NCI-H1105 treated with DMSO at 0.1 percent for 48 hours (cell line): ENCODE results near the gene KLRK1.
"Not testable (repeated sequence)": the region's sequence is repeated elsewhere in the genome, so short reads cannot be mapped to it uniquely, and the experiment has no call there.

Experiments used
- DNase-seq: peaks from one replicate; lab custom pipeline; 2025; lab: John Stamatoyannopoulos, UW

Gene KLRK1

DNA sequence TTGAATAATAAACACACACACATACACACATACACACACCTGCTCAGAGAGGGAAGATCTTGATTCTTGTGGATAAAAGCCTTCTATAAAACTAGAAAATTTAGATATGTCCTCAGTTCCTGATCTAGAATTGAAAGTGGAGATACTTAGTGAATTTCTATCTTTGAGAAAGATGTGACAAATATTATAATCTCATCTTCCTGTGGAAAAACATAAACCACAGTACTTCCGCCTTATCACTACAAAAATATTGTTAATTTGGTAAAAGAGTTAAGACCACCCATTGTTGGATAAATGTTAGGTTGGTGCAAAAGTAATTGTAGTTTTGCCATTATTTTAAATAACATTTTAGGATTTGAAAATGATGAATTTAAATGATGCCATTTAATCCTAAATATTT lies at the start of gene KLRK1:
KLRK1 (minus strand) TSS at position 138 of the 400 bp plus-strand sequence. CDS start 1,231 bp downstream, outside the sequence.
- DNase-seq = no peak

GRCh38 chr12:10437601-10438000 lies 47.8 kb upstream of the KLRK1 start:
- DNase-seq = not testable (repeated sequence)

- peak; percentile 26 for DNase-seq
Measured at GRCh38 chr12:10435816-10436215, 46.0 kb upstream of the KLRK1 start, which contains the start of gene KLRC2. Gene KLRC2, minus strand, starts transcription at chr12:10436010. Its CDS starts 24 bp downstream, at chr12:10435986.

- not testable (repeated sequence) for DNase-seq
Measured at GRCh38 chr12:10430623-10431022, 40.8 kb upstream of the KLRK1 start.

- DNase-seq = not testable (repeated sequence)
Measured at GRCh38 chr12:10425938-10426337, 36.1 kb upstream of the KLRK1 start.

DNA sequence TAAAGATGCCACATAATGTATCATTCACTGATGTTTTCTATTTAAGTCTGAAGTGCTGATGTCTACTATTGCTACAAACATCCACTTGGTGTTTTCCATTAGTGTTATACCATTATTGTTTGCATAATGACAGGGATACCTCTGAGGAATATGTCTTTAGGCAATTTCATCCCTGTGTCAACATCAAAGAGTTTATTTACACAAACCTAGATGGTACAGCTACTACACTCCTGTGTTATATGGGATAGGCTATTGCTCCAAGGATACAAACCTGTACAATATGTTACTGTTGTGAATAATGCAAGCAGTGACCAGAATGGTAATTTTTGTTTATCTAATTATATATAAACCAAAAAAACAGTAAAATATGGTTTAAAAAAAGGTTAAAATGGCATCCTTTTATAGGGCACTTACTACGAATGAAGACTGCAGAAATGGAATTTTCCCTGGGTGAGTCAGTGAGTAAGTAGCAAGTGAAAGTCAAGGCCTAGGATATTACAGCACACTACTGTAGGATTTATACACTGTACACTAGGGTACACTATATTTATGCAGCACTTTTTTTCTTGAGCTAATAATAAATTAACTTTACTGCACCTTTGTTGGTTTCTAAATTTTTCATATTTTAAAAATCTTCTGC lies 34.5 kb upstream of the KLRK1 start:
- DNase-seq = not testable (repeated sequence)

GRCh38 chr12:10422159-10422558 lies 32.3 kb upstream of the KLRK1 start:
- not testable (repeated sequence) for DNase-seq

DNA sequence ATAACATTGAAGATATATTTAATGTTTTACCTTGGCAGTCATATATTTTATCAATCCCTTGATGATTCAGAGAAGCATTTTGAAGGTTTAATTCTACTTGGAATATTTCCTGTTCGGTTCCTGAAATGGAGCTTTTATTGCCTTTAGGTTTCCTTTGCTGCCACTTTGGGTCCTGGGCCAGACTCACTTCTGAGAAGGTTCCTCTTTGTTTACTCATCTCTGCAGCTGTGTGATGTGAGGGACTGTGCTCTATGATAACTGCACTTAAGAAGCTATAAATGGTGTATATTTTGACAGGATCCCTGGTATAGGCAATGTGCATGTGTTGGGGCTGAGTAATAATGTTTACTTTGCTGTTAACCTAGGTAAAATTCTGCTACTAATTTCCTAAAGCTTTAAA lies 30.5 kb upstream of the KLRK1 start, which contains the start of gene KLRC3:
KLRC3 (minus strand) TSS at position 262 of the 400 bp plus-strand sequence; CDS start at position 217, 45 bp downstream.
- not testable (repeated sequence) for DNase-seq

DNA sequence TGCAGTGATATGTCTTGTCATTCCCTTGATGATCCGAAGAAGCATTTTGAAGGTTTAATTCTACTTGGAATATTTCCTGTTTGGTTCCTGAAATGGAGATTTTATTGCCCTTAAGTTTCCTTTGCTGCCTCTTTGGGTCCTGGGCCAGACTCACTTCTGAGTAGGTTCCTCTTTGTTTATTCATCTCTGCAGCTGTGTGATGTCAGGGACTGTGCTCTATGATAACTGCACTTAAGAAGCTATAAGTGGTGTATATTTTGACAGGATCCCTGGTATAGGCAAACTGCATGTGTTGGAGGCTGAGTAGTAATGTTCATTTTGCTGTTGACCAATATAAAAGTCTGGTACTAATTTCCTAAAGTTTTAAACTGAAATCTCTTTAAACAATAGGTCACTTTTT lies 19.6 kb upstream of the KLRK1 start, which contains the start of gene KLRC4:
KLRC4 (minus strand) TSS at position 366 of the 400 bp plus-strand sequence; CDS start at position 184, 182 bp downstream.
- DNase-seq = peak; percentile 48

- DNase-seq = no peak
Measured at GRCh38 chr12:10408842-10409241, 19.0 kb upstream of the KLRK1 start.

DNA sequence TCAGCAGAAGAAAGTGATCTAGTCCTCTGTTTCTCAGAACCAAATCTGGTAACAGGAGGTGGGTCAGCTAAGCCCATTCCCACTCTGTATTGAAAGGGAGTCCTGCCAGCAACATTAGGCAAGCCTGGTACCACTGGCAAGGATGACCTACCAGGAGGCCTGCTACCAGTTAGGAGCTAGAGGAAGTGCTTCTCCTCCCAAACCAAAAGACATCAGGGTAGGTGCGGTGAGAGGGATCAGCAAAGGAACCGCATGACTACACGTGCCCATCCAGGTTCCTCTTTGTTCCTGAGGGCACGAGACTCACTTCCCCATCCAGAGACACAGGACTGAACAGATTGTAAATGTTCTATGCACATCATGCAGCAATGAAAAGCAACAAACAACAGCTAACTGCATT lies 16.9 kb upstream of the KLRK1 start:
- no peak for DNase-seq

GRCh38 chr12:10405294-10405693 lies 15.5 kb upstream of the KLRK1 start:
- no peak for DNase-seq

DNA sequence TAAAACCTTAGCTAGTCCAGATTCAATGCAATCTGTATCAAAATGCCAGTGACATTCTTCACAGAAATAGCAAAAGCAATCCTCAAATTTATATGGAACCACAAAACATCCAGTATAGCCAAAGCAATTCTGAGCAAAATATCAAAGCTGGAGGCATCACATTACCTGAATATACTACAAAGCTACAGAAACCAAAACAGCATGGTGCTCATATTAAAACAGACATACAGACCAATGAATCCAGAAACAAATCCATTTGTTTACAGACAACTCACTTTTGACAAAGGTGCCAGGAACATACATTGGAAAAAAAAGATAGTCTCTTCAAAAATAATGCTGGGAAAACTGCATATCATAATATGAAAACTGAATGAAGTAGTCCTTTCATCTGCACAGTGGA lies 15.0 kb upstream of the KLRK1 start:
- DNase-seq = no peak

DNA sequence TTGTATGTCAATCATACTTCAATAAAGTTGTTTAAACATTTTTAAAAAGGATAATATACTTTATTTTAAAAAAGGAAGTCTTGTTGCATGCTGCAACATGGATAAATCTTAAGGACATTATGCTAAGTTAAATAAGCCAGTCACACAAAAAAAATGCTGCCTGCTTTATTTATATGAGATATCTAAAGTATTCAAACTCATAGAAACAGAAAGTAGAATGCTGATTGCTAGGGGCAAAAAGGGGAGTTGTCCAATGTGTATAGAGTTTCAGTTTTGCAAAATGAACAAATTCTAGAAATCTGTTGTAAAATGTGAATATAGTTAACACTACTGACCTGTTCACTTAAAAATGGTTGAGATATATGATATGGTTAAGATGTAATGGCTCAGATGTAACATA lies 11.0 kb upstream of the KLRK1 start:
- no peak for DNase-seq

DNA sequence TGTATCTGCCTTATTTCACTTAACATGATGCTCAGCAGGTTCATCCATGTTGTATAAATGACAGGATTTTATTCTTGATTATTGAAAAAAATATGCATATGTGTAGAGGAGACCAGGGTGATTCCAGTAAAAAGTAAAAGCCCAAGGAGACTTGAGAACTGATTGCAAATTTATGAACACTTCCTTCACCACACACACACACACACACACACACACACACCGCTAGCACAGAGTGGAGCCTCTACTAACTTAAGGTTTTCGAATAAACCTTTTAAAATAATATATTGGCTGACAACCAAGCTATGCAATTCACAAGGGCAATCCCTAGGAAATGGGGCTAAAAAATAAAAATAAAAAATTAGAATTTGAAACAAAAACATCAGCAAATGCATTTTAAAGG lies 8.3 kb upstream of the KLRK1 start:
- no peak for DNase-seq

DNA sequence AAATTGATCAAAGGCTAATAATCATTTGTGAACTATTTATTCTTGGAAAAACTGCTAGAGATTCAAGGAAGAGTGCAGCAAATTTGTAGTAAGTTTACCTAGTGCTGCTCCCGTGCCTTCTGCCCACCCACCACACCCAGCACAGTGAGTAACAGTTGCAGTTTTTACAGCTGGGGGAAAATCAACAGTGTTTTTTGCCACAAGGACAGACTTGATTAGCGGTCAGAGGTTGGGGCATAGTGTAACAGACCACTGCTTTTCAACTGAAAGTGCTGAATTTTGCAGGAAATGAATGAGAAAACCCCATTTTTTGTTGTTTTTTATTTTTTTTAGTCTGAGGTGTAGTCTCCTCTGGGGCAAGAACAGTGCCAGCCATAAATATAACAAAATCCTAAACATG lies 7.5 kb upstream of the KLRK1 start:
- DNase-seq = no peak

DNA sequence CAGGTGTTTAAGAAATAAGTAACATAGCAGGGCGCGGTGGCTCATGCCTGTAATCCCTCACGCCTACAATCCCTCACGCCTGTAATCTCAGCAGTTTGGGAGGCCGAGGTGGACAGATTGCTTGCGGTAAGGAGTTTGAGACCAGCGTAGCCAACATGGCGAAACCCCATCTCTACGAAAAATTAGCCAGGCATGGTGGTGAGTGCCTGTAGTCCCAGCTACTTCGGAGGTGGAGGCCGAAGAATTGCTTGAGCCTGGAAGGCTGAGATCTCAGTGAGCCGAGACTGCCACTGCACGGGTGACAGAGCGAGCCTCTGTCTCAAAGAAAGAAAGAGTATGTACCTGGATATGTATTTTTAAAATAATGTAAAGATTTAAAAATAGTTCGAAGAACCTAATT lies 6.3 kb upstream of the KLRK1 start:
- DNase-seq = not testable (repeated sequence)

DNA sequence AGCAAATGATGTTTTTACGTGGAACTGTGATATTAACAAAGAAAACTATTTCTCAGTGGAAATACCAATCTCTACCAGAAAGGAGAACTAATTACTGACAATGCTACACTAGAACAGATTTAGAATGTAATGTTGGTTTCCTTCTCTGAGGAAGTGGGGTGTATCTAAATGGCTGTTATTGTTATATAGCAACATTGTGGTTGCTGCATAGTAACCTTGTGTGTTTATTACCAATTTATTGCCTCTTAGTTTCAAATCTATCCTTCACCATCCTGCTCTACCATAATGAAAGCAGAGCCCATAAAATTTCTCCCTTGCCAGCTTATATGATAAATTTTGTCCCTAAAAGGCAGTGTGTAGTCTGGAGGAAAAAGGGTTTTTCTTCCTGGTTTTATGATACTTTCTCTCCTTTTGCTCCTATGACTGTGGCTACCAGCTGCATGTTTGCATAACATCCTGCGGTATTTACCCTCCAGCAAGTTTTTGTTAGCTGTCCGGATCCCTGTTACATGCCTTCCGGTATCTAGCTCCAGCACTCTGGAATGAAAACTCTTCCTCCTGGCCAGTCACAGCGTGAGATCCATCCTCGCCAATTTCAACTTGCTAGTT lies 5.7 kb upstream of the KLRK1 start:
- no peak for DNase-seq

- DNase-seq = not testable (repeated sequence)
Measured at GRCh38 chr12:10394531-10395152, 4.8 kb upstream of the KLRK1 start.

DNA sequence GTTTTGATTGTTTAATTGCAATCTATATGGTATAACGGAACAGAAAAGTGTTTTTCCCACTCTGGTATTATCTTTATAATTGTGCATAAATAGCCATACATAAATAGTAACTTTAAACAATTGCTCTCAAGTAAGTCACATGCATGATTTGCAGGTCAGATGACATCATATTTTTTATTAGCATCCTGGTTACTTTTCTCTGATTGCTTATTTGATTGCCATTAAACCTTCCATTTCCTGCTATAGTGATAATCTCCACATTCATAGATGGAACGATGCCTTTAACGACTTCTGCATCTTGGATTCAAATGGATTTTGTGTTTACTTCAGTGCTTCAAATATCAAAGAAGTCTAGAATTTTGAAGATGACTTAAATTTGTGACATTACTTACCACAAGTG lies 3.5 kb upstream of the KLRK1 start:
- DNase-seq = no peak

DNA sequence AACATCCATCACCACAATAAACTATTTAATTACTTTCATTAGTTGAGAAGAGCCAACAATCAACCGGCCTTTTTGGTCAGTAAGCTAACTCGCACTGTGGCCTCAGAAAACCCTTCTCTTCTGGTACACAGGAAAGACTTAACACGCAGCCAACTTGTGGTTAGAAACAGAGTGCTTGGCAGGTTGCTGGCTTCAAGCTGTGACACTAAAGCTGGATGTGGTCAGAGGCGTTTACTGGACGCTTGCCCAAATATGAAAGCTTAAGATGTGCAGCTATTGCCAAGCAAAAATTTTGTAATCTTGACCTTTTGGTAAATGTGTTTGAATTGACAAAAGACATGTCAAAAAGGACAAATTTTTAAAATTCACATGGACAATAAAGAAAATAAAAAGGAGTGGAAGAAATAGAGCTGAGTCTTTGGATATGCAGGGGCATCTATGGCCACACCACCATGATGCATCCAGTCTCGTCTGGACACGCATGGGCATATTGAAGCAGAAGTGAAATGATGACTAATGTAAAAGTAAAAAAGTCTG lies 2.6 kb upstream of the KLRK1 start:
- no peak for DNase-seq

GRCh38 chr12:10390991-10391390 lies 1.1 kb upstream of the KLRK1 start:
- DNase-seq = not testable (repeated sequence)
